ENCODE measurements around the gene FBLN2. TPM values are rescaled to one million over a fixed set of nuclear protein-coding genes. Genes with fewer than 3 reads are reported as not detected.

Gene FBLN2
- total RNA-seq, 1 experiment from 2014 or later, result 0.39 TPM

GRCh38 chr3:13616359-13616758, 67.4 kb downstream of the FBLN2 start:
- Histone ChIP-seq H3K9ac (ENCODE audit: low read length) (no peak overlapping the region), H3K79me2 (ENCODE audit: insufficient read depth, low read length) (no peaks in the 10 kb centered on the region), H3K9me3 (ENCODE audit: control insufficient read depth in 1 of 2, insufficient read depth in 1 of 2, low read depth in 1 of 2, low read length in 2 of 2) (no peaks in the 10 kb centered on the region), H3K4me1 (ENCODE audit: control insufficient read depth in 1 of 2, insufficient read depth in 2 of 2, low read length in 2 of 2) (no peaks in the 10 kb centered on the region), H3K27ac (ENCODE audit: low read depth, low read length) (no peak overlapping the region), H2AFZ (ENCODE audit: low read depth, low read length, poor library complexity, severe bottlenecking) (no peak overlapping the region), H3K9me2 (ENCODE audit: insufficient read depth) (no peaks in the 10 kb centered on the region), H3K4me2 (ENCODE audit: low read length) (no peak overlapping the region), H3K4me3 (replicated peaks in 1 of 2; ENCODE audit: low read depth in 1 of 2, low read length in 2 of 2) (no peak overlapping the region), H3K27me3 (ENCODE audit: insufficient read depth, low read length) (no peaks in the 10 kb centered on the region), H4K20me1 (ENCODE audit: insufficient read depth) (no peaks in the 10 kb centered on the region), H3K36me3 (ENCODE audit: control insufficient read depth in 1 of 2, insufficient read depth in 2 of 2, low read length in 2 of 2) (no peaks in the 10 kb centered on the region)
- POLR2A ChIA-PET, result interaction anchor here (0.5 kb wide), 1 partner anchor 136 kb away, joined by 4 read pairs; the partner anchor contains the start of gene HDAC11
- CTCF ChIA-PET, result no interaction called here
- BruUV-seq (replicated peaks), result no TSS peak
- intact Hi-C loops (cut with micrococcal nuclease), result no loop called here
- ATAC-seq (no peak), DNase-seq (ENCODE audit: low read depth, low spot score) (no peak)
- RAD21 ChIA-PET (ENCODE audit: low non-redundant PET in 1 of 2, low total read pairs in 2 of 2, uncharacterized antibody in 2 of 2, unreplicated experiment in 2 of 2), result no interaction called here
- TF ChIP-seq, protein P1, sequence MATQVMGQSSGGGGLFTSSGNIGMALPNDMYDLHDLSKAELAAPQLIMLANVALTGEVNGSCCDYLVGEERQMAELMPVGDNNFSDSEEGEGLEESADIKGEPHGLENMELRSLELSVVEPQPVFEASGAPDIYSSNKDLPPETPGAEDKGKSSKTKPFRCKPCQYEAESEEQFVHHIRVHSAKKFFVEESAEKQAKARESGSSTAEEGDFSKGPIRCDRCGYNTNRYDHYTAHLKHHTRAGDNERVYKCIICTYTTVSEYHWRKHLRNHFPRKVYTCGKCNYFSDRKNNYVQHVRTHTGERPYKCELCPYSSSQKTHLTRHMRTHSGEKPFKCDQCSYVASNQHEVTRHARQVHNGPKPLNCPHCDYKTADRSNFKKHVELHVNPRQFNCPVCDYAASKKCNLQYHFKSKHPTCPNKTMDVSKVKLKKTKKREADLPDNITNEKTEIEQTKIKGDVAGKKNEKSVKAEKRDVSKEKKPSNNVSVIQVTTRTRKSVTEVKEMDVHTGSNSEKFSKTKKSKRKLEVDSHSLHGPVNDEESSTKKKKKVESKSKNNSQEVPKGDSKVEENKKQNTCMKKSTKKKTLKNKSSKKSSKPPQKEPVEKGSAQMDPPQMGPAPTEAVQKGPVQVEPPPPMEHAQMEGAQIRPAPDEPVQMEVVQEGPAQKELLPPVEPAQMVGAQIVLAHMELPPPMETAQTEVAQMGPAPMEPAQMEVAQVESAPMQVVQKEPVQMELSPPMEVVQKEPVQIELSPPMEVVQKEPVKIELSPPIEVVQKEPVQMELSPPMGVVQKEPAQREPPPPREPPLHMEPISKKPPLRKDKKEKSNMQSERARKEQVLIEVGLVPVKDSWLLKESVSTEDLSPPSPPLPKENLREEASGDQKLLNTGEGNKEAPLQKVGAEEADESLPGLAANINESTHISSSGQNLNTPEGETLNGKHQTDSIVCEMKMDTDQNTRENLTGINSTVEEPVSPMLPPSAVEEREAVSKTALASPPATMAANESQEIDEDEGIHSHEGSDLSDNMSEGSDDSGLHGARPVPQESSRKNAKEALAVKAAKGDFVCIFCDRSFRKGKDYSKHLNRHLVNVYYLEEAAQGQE (IDR thresholded peaks at IDR 0.05; ENCODE audit: low read depth), result no peak

DNA sequence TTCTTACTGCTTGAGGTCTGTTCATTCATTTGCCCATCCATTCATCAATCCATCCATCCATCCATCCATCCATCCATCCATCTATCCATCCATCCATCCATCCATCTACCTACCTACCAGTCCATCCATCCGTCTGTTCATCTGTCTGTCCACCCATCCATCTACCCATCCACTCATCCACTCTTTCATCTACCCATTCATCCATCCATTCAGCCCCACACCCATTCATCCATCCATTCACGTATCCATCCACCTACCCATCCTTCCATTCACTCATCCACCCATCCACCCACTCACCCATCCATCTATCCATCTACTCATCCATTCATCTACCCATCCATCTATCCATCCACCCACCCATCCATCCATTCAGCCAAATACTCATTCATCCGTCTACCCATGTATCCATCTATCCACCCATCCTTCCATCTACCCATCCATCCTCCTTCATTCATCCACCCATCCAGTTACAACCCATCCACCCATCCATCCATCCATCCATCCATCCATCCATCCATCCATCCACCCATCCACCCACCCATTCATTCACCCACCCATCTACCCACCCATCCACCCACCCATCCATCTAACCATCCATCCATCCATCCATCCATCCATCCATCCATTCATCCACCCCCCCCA, 68.3 kb downstream of the FBLN2 start:
- intact Hi-C loops (cut with micrococcal nuclease), result no loop called here
- Histone ChIP-seq H3K9me2 (ENCODE audit: insufficient read depth) (no peaks in the 10 kb centered on the region), H3K36me3 (ENCODE audit: control insufficient read depth in 1 of 2, insufficient read depth in 2 of 2, low read length in 2 of 2) (no peaks in the 10 kb centered on the region), H3K79me2 (ENCODE audit: insufficient read depth, low read length) (no peaks in the 10 kb centered on the region), H3K27me3 (ENCODE audit: insufficient read depth, low read length) (no peaks in the 10 kb centered on the region), H3K27ac (ENCODE audit: low read depth, low read length) (no peak overlapping the region), H3K4me2 (ENCODE audit: low read length) (no peak overlapping the region), H3K4me3 (replicated peaks in 1 of 2; ENCODE audit: low read depth in 1 of 2, low read length in 2 of 2) (no peak overlapping the region), H2AFZ (ENCODE audit: low read depth, low read length, poor library complexity, severe bottlenecking) (no peak overlapping the region), H3K9me3 (ENCODE audit: control insufficient read depth in 1 of 2, insufficient read depth in 1 of 2, low read depth in 1 of 2, low read length in 2 of 2) (no peaks in the 10 kb centered on the region), H3K4me1 (ENCODE audit: control insufficient read depth in 1 of 2, insufficient read depth in 2 of 2, low read length in 2 of 2) (no peaks in the 10 kb centered on the region), H3K9ac (ENCODE audit: low read length) (no peak overlapping the region), H4K20me1 (ENCODE audit: insufficient read depth) (no peaks in the 10 kb centered on the region)
- ChIA-PET CTCF (no interaction called here), RAD21 (ENCODE audit: low non-redundant PET in 1 of 2, low total read pairs in 2 of 2, uncharacterized antibody in 2 of 2, unreplicated experiment in 2 of 2) (no interaction called here), POLR2A (no interaction called here)
- no TSS peak for BruUV-seq (replicated peaks)
- DNase-seq (ENCODE audit: low read depth, low spot score) (no peak), ATAC-seq (no peak)
- TF ChIP-seq CTCF (IDR thresholded peaks at IDR 0.05 in 2 of 3, conservative IDR thresholded peaks at IDR 0.05 in 1 of 3; ENCODE audit: borderline replicate concordance in 1 of 3, insufficient read depth in 1 of 3, low read depth in 2 of 3, low read length in 2 of 3) (no peak), ZBTB33 (IDR thresholded peaks at IDR 0.05; ENCODE audit: extremely low read depth, insufficient replicate concordance, low read length) (no peak), JUND (IDR thresholded peaks at IDR 0.05) (no peak), POLR2A (IDR thresholded peaks at IDR 0.05; ENCODE audit: borderline replicate concordance, extremely low read depth, insufficient read depth, insufficient read length) (no peak), TCF7L2 (IDR thresholded peaks at IDR 0.05; ENCODE audit: borderline replicate concordance, extremely low read depth, insufficient read depth, insufficient read length) (no peak), YY1 (IDR thresholded peaks at IDR 0.05; ENCODE audit: extremely low read depth, insufficient replicate concordance, low read depth, low read length) (no peak), SIN3A (IDR thresholded peaks at IDR 0.05; ENCODE audit: low read depth) (no peak), EZH2 (IDR thresholded peaks at IDR 0.05) (no peak), FOSL1 (IDR thresholded peaks at IDR 0.05; ENCODE audit: low read depth) (no peak)

All from HCT116 (cell line).